Kidney epithelial cell (primary cell): Measurements from ENCODE around the gene PRPF40B. TPM values are rescaled to one million over a fixed set of nuclear protein-coding genes. Genes with fewer than 3 reads are reported as not detected.

ENCODE experiments used
- DNase-seq: peaks from one replicate; pipeline ENCODE4 v3.0.0-alpha.2; 2010; ENCODE audit warnings: low read depth
- H3K27me3 ChIP-seq: 2 replicates; pipeline ENCODE4 v1.6.0; 2011; ENCODE audit warnings: low read length; ENCODE audit not compliant: control insufficient read depth, insufficient read depth
- H3K36me3 ChIP-seq: 2 replicates; pipeline ENCODE4 v1.5.1; 2011; ENCODE audit warnings: low read length; ENCODE audit not compliant: control insufficient read depth, insufficient read depth
- H3K4me3 ChIP-seq: 2 replicates; pipeline ENCODE4 v1.5.1; 2011; ENCODE audit warnings: low read depth, mild to moderate bottlenecking, control low read depth, low read length
- total RNA-seq: library from RNA; depleted of rRNA; stranded (reverse); fragments of >200 nt; gene quantifications from 2 replicates; pipeline ENCODE4 v1.2.3, GENCODE V29; 2015
- TF ChIP-seq, protein P1 (sequence below): IDR thresholded peaks from 2 replicates; pipeline ENCODE4 v1.5.1; 2011; ENCODE audit warnings: mild to moderate bottlenecking, moderate library complexity, low read length, control low read depth, inconsistent platforms; ENCODE audit not compliant: insufficient read depth, poor library complexity, severe bottlenecking

Gene PRPF40B
- total RNA-seq, 1 donor from 2014 or later: 15.3 TPM

- Histone ChIP-seq H3K27me3 (no peaks in the 10 kb centered on the region), H3K4me3 (no peak overlapping the region), H3K36me3 (no peaks in the 10 kb centered on the region)
- no peak for DNase-seq
- TF ChIP-seq, protein P1, sequence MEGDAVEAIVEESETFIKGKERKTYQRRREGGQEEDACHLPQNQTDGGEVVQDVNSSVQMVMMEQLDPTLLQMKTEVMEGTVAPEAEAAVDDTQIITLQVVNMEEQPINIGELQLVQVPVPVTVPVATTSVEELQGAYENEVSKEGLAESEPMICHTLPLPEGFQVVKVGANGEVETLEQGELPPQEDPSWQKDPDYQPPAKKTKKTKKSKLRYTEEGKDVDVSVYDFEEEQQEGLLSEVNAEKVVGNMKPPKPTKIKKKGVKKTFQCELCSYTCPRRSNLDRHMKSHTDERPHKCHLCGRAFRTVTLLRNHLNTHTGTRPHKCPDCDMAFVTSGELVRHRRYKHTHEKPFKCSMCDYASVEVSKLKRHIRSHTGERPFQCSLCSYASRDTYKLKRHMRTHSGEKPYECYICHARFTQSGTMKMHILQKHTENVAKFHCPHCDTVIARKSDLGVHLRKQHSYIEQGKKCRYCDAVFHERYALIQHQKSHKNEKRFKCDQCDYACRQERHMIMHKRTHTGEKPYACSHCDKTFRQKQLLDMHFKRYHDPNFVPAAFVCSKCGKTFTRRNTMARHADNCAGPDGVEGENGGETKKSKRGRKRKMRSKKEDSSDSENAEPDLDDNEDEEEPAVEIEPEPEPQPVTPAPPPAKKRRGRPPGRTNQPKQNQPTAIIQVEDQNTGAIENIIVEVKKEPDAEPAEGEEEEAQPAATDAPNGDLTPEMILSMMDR: no peak
Observed at GRCh38 chr12:49664167-49664566, 40.8 kb downstream of the PRPF40B start.

- TF ChIP-seq, protein P1: no peak
- DNase-seq: no peak
- Histone ChIP-seq H3K4me3 (no peak overlapping the region), H3K36me3 (no peaks in the 10 kb centered on the region), H3K27me3 (no peaks in the 10 kb centered on the region)
Observed at GRCh38 chr12:49664591-49665239, 41.4 kb downstream of the PRPF40B start.

- Histone ChIP-seq H3K4me3 (no peak overlapping the region), H3K27me3 (no peaks in the 10 kb centered on the region), H3K36me3 (no peaks in the 10 kb centered on the region)
- TF ChIP-seq, protein P1: no peak
- no peak for DNase-seq
Observed at GRCh38 chr12:49665384-49665783, 42.0 kb downstream of the PRPF40B start.

- Histone ChIP-seq H3K27me3 (no peaks in the 10 kb centered on the region), H3K4me3 (no peak overlapping the region), H3K36me3 (no peaks in the 10 kb centered on the region)
- TF ChIP-seq, protein P1: no peak
- DNase-seq: no peak
Observed at GRCh38 chr12:49666176-49666575, 42.8 kb downstream of the PRPF40B start.

DNA sequence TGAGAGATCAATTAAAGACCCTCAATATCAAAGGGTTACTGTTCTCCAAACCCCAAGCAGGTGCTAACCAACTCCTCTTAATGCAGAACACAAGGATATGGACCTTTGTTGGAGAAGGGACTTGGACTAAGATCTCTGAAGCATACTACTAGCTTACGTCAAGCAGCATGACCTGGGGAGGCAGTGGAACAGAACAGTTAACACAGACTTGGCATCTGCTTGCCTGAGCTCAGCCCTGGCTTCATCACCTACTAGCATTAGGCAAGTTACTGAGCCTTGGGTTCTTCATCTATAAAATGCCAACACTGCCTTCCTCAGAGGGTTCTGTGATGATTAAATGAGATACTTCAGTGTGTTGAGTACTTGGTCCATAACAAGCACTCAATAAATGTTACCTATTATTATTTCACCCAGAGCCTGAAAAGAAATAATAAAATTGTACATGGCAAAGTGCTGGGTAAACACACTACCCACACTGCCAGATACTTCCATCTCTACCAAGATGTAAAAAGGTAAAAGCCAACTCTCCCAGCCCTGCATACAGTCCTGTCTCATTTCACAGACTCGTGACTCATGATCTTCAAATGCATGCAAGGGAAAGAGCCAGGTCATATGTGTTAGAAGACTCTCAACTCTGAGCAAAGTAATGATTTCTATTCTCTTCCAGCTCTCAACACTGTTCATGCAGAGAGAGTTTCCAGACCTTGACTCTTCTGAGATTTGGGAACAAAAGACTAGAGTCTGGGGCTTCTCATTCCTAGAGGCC is 44.1 kb downstream of the PRPF40B start:
- Histone ChIP-seq H3K36me3 (no peaks in the 10 kb centered on the region), H3K27me3 (no peaks in the 10 kb centered on the region), H3K4me3 (no peak overlapping the region)
- TF ChIP-seq, protein P1: no peak
- DNase-seq: no peak
